OCI-LY7 (cell line): Measurements from ENCODE around the gene GRM4.

ENCODE experiments used
- EZH2phosphoT487 ChIP-seq: fragments of 200-600 bp; sonication (generic); IDR thresholded peaks from 2 replicates; pipeline ENCODE4 v1.6.1; 2018; ENCODE audit warnings: low read depth, borderline replicate concordance, mild to moderate bottlenecking, mixed run types, antibody characterized with exemption, low read length, moderate library complexity, mixed read lengths
- TF ChIP-seq, protein P1 (sequence below): fragments of 200-600 bp; sonication (generic); conservative IDR thresholded peaks from 2 replicates; pipeline ENCODE4 v1.5.1; 2014; ENCODE audit warnings: mild to moderate bottlenecking, antibody characterized with exemption, low read length, moderate library complexity, mixed read lengths

DNA sequence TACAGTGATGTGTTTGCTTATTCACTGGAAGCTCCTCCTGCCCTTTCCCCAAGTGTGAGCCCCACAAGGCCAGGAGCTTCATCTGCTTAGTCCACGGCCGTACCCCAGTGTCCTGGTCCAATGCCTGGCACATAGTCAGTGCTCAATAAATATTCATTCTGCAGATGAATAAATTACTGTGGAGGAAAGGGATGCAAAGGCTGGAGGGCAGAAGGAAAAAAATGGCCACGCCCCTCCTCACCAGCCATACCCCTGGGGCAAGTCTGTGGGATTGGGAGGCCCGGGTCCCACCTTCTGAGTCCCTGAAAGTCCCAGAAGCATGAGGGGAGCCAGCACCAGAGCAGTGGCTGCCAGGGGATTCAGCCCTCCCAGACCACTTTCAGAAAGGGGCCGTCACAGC is 65.5 kb downstream of the GRM4 start:
- TF ChIP-seq, protein P1, sequence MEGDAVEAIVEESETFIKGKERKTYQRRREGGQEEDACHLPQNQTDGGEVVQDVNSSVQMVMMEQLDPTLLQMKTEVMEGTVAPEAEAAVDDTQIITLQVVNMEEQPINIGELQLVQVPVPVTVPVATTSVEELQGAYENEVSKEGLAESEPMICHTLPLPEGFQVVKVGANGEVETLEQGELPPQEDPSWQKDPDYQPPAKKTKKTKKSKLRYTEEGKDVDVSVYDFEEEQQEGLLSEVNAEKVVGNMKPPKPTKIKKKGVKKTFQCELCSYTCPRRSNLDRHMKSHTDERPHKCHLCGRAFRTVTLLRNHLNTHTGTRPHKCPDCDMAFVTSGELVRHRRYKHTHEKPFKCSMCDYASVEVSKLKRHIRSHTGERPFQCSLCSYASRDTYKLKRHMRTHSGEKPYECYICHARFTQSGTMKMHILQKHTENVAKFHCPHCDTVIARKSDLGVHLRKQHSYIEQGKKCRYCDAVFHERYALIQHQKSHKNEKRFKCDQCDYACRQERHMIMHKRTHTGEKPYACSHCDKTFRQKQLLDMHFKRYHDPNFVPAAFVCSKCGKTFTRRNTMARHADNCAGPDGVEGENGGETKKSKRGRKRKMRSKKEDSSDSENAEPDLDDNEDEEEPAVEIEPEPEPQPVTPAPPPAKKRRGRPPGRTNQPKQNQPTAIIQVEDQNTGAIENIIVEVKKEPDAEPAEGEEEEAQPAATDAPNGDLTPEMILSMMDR = no peak
- no peak for TF ChIP-seq EZH2phosphoT487
